ENCODE data around the gene BMP7.

Gene BMP7

DNA sequence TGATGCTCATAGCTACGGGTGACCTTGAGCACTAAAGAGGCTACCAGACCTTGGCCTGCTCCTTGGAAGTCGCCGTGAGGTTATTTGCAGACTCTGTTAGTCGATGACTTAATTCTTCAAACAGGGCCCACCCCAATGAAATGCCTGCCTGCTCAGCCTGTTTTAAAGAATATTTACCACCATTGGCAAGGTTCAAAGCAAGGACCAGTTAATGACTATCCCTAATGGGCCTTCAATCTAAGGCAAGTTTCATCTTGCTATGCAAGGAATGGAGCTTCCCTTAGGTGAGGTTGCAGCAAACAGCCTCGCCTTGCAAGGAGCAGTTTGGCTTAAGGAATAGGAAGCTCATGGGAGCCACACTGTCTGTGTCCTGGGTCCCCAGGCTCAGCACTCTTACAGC, 40.3 kb upstream of the BMP7 start:
- H3K4me1 ChIP-seq (ENCODE audit: control insufficient read depth, insufficient read depth, low read length, poor library complexity, severe bottlenecking) = no peaks in the 10 kb centered on the region
- H3K4me3 ChIP-seq (ENCODE audit: insufficient read depth, low read depth, low read length, poor library complexity, severe bottlenecking) = no peak overlapping the region
- H3K27me3 ChIP-seq (replicated peaks; ENCODE audit: control insufficient read depth, insufficient read depth, low read length, poor library complexity, severe bottlenecking) = peaks cover 4% of the 10 kb centered on the region
- H3K27ac ChIP-seq (ENCODE audit: insufficient read depth, low read length, poor library complexity, severe bottlenecking) = no peak overlapping the region
- no peaks in the 10 kb centered on the region for H3K9me3 ChIP-seq (ENCODE audit: control insufficient read depth, low read length)
- H3K36me3 ChIP-seq (ENCODE audit: control insufficient read depth, insufficient read depth, low read length) = no peaks in the 10 kb centered on the region
- DNase-seq = no peak

DNA sequence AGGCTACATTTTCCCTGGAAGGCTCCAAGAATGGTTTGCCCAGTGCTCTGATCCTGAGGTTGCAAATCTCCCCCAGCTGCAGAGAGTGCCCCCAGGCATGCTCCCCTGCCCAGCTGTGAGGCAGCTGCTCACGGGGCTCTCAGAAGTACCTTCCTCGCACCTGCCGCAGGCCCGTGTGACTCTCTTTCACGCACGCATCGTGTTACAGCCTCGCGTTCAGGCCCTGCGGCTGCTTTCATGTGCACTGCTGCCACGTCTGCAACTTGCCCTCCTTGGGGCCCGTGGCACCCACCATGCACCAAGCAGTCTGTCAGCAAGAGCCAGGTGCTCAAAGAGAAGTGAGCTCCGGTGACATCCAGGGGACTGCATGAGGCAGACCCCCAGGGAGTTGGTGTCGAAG, 34.6 kb upstream of the BMP7 start:
- H3K27ac ChIP-seq (ENCODE audit: insufficient read depth, low read length, poor library complexity, severe bottlenecking) = no peak overlapping the region
- no peak for DNase-seq
- H3K27me3 ChIP-seq (replicated peaks; ENCODE audit: control insufficient read depth, insufficient read depth, low read length, poor library complexity, severe bottlenecking) = no peaks in the 10 kb centered on the region
- no peaks in the 10 kb centered on the region for H3K36me3 ChIP-seq (ENCODE audit: control insufficient read depth, insufficient read depth, low read length)
- no peaks in the 10 kb centered on the region for H3K4me1 ChIP-seq (ENCODE audit: control insufficient read depth, insufficient read depth, low read length, poor library complexity, severe bottlenecking)
- no peaks in the 10 kb centered on the region for H3K9me3 ChIP-seq (ENCODE audit: control insufficient read depth, low read length)
- no peak overlapping the region for H3K4me3 ChIP-seq (ENCODE audit: insufficient read depth, low read depth, low read length, poor library complexity, severe bottlenecking)

GRCh38 chr20:57298457-57298856, 32.0 kb upstream of the BMP7 start:
- H3K27ac ChIP-seq (ENCODE audit: insufficient read depth, low read length, poor library complexity, severe bottlenecking) = no peak overlapping the region
- H3K4me3 ChIP-seq (ENCODE audit: insufficient read depth, low read depth, low read length, poor library complexity, severe bottlenecking) = no peak overlapping the region
- H3K27me3 ChIP-seq (replicated peaks; ENCODE audit: control insufficient read depth, insufficient read depth, low read length, poor library complexity, severe bottlenecking) = no peaks in the 10 kb centered on the region
- DNase-seq = no peak
- H3K36me3 ChIP-seq (ENCODE audit: control insufficient read depth, insufficient read depth, low read length) = no peaks in the 10 kb centered on the region
- no peaks in the 10 kb centered on the region for H3K4me1 ChIP-seq (ENCODE audit: control insufficient read depth, insufficient read depth, low read length, poor library complexity, severe bottlenecking)
- H3K9me3 ChIP-seq (ENCODE audit: control insufficient read depth, low read length) = no peaks in the 10 kb centered on the region

- H3K36me3 ChIP-seq (ENCODE audit: control insufficient read depth, insufficient read depth, low read length) = no peaks in the 10 kb centered on the region
- H3K9me3 ChIP-seq (ENCODE audit: control insufficient read depth, low read length) = no peaks in the 10 kb centered on the region
- H3K4me3 ChIP-seq (ENCODE audit: insufficient read depth, low read depth, low read length, poor library complexity, severe bottlenecking) = no peak overlapping the region
- H3K4me1 ChIP-seq (ENCODE audit: control insufficient read depth, insufficient read depth, low read length, poor library complexity, severe bottlenecking) = no peaks in the 10 kb centered on the region
- no peak for DNase-seq
- no peak overlapping the region for H3K27ac ChIP-seq (ENCODE audit: insufficient read depth, low read length, poor library complexity, severe bottlenecking)
- no peaks in the 10 kb centered on the region for H3K27me3 ChIP-seq (replicated peaks; ENCODE audit: control insufficient read depth, insufficient read depth, low read length, poor library complexity, severe bottlenecking)
These were observed 28.1 kb upstream of the BMP7 start for GRCh38 chr20:57294550-57294949.

DNA sequence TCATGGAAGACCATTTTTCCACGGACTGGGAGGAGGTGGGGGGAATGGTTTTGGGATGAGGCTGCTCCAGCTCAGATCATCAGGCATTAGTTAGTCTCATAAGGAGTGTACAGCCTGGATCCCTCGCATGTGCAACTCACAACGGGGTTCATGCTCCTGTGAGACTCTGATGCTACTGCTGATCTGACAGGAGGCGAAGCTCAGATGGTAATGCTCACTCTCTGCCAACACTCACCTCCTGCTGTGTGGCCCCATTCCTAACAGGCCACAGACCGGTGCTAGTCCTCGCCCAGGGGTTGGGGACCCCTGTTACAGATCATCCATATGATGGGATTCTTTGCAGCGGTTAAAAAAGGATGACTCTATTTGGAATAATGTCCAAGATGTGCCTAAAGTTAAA, 27.6 kb upstream of the BMP7 start:
- no peaks in the 10 kb centered on the region for H3K27me3 ChIP-seq (replicated peaks; ENCODE audit: control insufficient read depth, insufficient read depth, low read length, poor library complexity, severe bottlenecking)
- H3K9me3 ChIP-seq (ENCODE audit: control insufficient read depth, low read length) = no peaks in the 10 kb centered on the region
- H3K27ac ChIP-seq (ENCODE audit: insufficient read depth, low read length, poor library complexity, severe bottlenecking) = no peak overlapping the region
- DNase-seq = no peak
- H3K36me3 ChIP-seq (ENCODE audit: control insufficient read depth, insufficient read depth, low read length) = no peaks in the 10 kb centered on the region
- no peaks in the 10 kb centered on the region for H3K4me1 ChIP-seq (ENCODE audit: control insufficient read depth, insufficient read depth, low read length, poor library complexity, severe bottlenecking)
- H3K4me3 ChIP-seq (ENCODE audit: insufficient read depth, low read depth, low read length, poor library complexity, severe bottlenecking) = no peak overlapping the region

GRCh38 chr20:57292611-57293010, 26.2 kb upstream of the BMP7 start:
- Histone ChIP-seq H3K36me3 (ENCODE audit: control insufficient read depth, insufficient read depth, low read length) (no peaks in the 10 kb centered on the region), H3K27me3 (replicated peaks; ENCODE audit: control insufficient read depth, insufficient read depth, low read length, poor library complexity, severe bottlenecking) (peaks cover 3% of the 10 kb centered on the region)

DNA sequence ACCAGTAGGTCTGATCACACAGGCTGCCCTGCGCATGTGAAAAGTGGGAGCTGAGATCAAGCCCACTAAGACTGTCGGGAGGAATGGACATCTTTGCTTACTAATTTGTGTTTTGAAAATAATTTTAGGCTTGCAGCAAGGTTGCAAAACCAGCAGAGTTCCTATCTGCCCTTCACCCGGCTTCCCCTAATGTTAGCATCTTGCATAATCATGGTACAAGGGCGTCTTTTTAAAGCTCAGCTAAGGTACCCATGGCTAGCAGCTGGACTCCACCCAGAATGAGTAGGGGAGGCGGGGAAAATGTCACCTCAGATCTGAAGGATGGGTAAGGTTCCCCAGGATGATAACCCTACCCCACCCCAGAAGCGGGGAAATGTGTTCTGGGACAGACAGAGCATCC, 25.3 kb upstream of the BMP7 start:
- no peaks in the 10 kb centered on the region for H3K36me3 ChIP-seq (ENCODE audit: control insufficient read depth, insufficient read depth, low read length)
- no peak overlapping the region for H3K4me3 ChIP-seq (ENCODE audit: insufficient read depth, low read depth, low read length, poor library complexity, severe bottlenecking)
- peaks cover 3% of the 10 kb centered on the region for H3K27me3 ChIP-seq (replicated peaks; ENCODE audit: control insufficient read depth, insufficient read depth, low read length, poor library complexity, severe bottlenecking)
- DNase-seq = no peak
- H3K4me1 ChIP-seq (ENCODE audit: control insufficient read depth, insufficient read depth, low read length, poor library complexity, severe bottlenecking) = no peaks in the 10 kb centered on the region
- H3K9me3 ChIP-seq (ENCODE audit: control insufficient read depth, low read length) = no peaks in the 10 kb centered on the region
- H3K27ac ChIP-seq (ENCODE audit: insufficient read depth, low read length, poor library complexity, severe bottlenecking) = no peak overlapping the region

More at GRCh38 chr20:57292611-57293010, 26.2 kb upstream of the BMP7 start:
- no peak for DNase-seq
- H3K9me3 ChIP-seq (ENCODE audit: control insufficient read depth, low read length) = no peaks in the 10 kb centered on the region
- H3K27ac ChIP-seq (ENCODE audit: insufficient read depth, low read length, poor library complexity, severe bottlenecking) = no peak overlapping the region
- no peak overlapping the region for H3K4me3 ChIP-seq (ENCODE audit: insufficient read depth, low read depth, low read length, poor library complexity, severe bottlenecking)
- no peaks in the 10 kb centered on the region for H3K4me1 ChIP-seq (ENCODE audit: control insufficient read depth, insufficient read depth, low read length, poor library complexity, severe bottlenecking)

GRCh38 chr20:57291003-57291402, 24.6 kb upstream of the BMP7 start:
- Histone ChIP-seq H3K27me3 (replicated peaks; ENCODE audit: control insufficient read depth, insufficient read depth, low read length, poor library complexity, severe bottlenecking) (peaks cover 3% of the 10 kb centered on the region), H3K9me3 (ENCODE audit: control insufficient read depth, low read length) (no peaks in the 10 kb centered on the region), H3K27ac (ENCODE audit: insufficient read depth, low read length, poor library complexity, severe bottlenecking) (no peak overlapping the region), H3K36me3 (ENCODE audit: control insufficient read depth, insufficient read depth, low read length) (no peaks in the 10 kb centered on the region), H3K4me1 (ENCODE audit: control insufficient read depth, insufficient read depth, low read length, poor library complexity, severe bottlenecking) (no peaks in the 10 kb centered on the region), H3K4me3 (ENCODE audit: insufficient read depth, low read depth, low read length, poor library complexity, severe bottlenecking) (no peak overlapping the region)
- no peak for DNase-seq

DNA sequence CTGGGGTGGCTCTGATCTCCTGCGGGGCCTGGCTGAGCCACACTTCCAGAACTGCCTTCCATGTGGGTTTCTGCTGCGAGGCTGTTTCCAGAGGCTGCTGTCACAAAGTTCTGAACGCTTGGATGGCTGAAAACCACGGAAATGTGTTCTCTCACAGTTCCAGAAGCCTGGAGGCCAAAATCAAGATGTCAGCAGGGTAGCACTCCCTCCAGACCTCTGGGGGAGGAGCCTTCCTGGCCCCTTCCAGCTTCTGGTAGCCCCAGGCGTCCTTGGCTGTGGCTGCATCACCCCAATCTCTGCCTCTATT, 23.7 kb upstream of the BMP7 start:
- DNase-seq = no peak
- Histone ChIP-seq H3K4me1 (ENCODE audit: control insufficient read depth, insufficient read depth, low read length, poor library complexity, severe bottlenecking) (no peaks in the 10 kb centered on the region), H3K27me3 (replicated peaks; ENCODE audit: control insufficient read depth, insufficient read depth, low read length, poor library complexity, severe bottlenecking) (peaks cover 3% of the 10 kb centered on the region), H3K4me3 (ENCODE audit: insufficient read depth, low read depth, low read length, poor library complexity, severe bottlenecking) (no peak overlapping the region), H3K9me3 (ENCODE audit: control insufficient read depth, low read length) (no peaks in the 10 kb centered on the region), H3K27ac (ENCODE audit: insufficient read depth, low read length, poor library complexity, severe bottlenecking) (no peak overlapping the region), H3K36me3 (ENCODE audit: control insufficient read depth, insufficient read depth, low read length) (no peaks in the 10 kb centered on the region)

- no peak for DNase-seq
- peaks cover 3% of the 10 kb centered on the region for H3K27me3 ChIP-seq (replicated peaks; ENCODE audit: control insufficient read depth, insufficient read depth, low read length, poor library complexity, severe bottlenecking)
These were observed 23.1 kb upstream of the BMP7 start for GRCh38 chr20:57289391-57290177.

More at GRCh38 chr20:57289391-57290177, 23.1 kb upstream of the BMP7 start:
- Histone ChIP-seq H3K36me3 (ENCODE audit: control insufficient read depth, insufficient read depth, low read length) (no peaks in the 10 kb centered on the region), H3K4me1 (ENCODE audit: control insufficient read depth, insufficient read depth, low read length, poor library complexity, severe bottlenecking) (no peaks in the 10 kb centered on the region), H3K27ac (ENCODE audit: insufficient read depth, low read length, poor library complexity, severe bottlenecking) (no peak overlapping the region), H3K4me3 (ENCODE audit: insufficient read depth, low read depth, low read length, poor library complexity, severe bottlenecking) (no peak overlapping the region), H3K9me3 (ENCODE audit: control insufficient read depth, low read length) (no peaks in the 10 kb centered on the region)
